Liver (tissue), 9 donors: ENCODE measurements around the gene CABLES1. TPM values are rescaled to one million over a fixed set of nuclear protein-coding genes. Genes with fewer than 3 reads are reported as not detected.

Experiments used
- DNase-seq: peaks from one replicate; pipeline ENCODE4 v3.0.0-alpha.2; 2017; ENCODE audit warnings: low spot score
- H3K27ac ChIP-seq, 2 donors: one replicate each; pipeline ENCODE4 v1.7.0; 2013; ENCODE audit warnings: inconsistent platforms in 2 of 2, low read length in 2 of 2, control low read depth in 1 of 2, low read depth in 1 of 2, mild to moderate bottlenecking in 1 of 2
- H3K27me3 ChIP-seq, 4 donors: one replicate each; pipeline versions ENCODE4 v1.6.1 to v1.7.0; 2013; ENCODE audit warnings: low read length in 3 of 4, inconsistent platforms in 1 of 4, mild to moderate bottlenecking in 1 of 4, moderate library complexity in 1 of 4; ENCODE audit not compliant: control insufficient read depth in 4 of 4, insufficient read depth in 4 of 4
- H3K36me3 ChIP-seq, 4 donors: one replicate each; pipeline versions ENCODE4 v1.6.1 to v1.7.0; 2013; ENCODE audit warnings: low read length in 3 of 4, mild to moderate bottlenecking in 3 of 4, low read depth in 1 of 4, moderate library complexity in 1 of 4; ENCODE audit not compliant: control insufficient read depth in 4 of 4, insufficient read depth in 3 of 4
- H3K4me1 ChIP-seq, 4 donors: one replicate each; pipeline versions ENCODE4 v1.6.1 to v1.7.0; 2013; ENCODE audit warnings: low read length in 3 of 4, mild to moderate bottlenecking in 3 of 4, moderate library complexity in 1 of 4; ENCODE audit not compliant: control insufficient read depth in 4 of 4, insufficient read depth in 4 of 4
- H3K4me3 ChIP-seq, 3 donors: one replicate each; pipeline versions ENCODE4 v1.6.1 to v1.7.0; 2013; ENCODE audit warnings: low read length in 3 of 3, control low read depth in 1 of 3, low read depth in 1 of 3, mild to moderate bottlenecking in 1 of 3
- H3K9ac ChIP-seq, 2 donors: one replicate each; pipeline ENCODE4 v1.7.0; 2013; ENCODE audit warnings: low read length in 2 of 2, mild to moderate bottlenecking in 2 of 2, moderate library complexity in 2 of 2, control low read depth in 1 of 2, low read depth in 1 of 2
- H3K9me3 ChIP-seq, 4 donors: one replicate each; pipeline versions ENCODE4 v1.6.1 to v1.7.0; 2013; ENCODE audit warnings: low read length in 3 of 4; ENCODE audit not compliant: control insufficient read depth in 4 of 4
- EGR1 ChIP-seq, 2 donors: IDR thresholded peaks; 2 replicates each; pipeline ENCODE4 v1.6.1; 2016 to 2018; ENCODE audit warnings: antibody characterized with exemption in 2 of 2, low read depth in 2 of 2
- FOXA1 ChIP-seq: IDR thresholded peaks from 2 replicates; pipeline ENCODE4 v1.6.1; 2016; ENCODE audit warnings: antibody characterized with exemption
- FOXA2 ChIP-seq: IDR thresholded peaks from 2 replicates; pipeline ENCODE4 v1.6.1; 2016; ENCODE audit warnings: antibody characterized with exemption
- GABPA ChIP-seq, 2 donors: IDR thresholded peaks in 1 of 2; conservative IDR thresholded peaks in 1 of 2; 2 replicates each; pipeline ENCODE4 v1.6.1; 2016; ENCODE audit warnings: antibody characterized with exemption in 2 of 2, mild to moderate bottlenecking in 1 of 2, moderate library complexity in 1 of 2
- HNF4A ChIP-seq, 2 donors: conservative IDR thresholded peaks; 2 replicates each; pipeline ENCODE4 v1.6.1; 2016; ENCODE audit warnings: antibody characterized with exemption in 2 of 2, mild to moderate bottlenecking in 2 of 2
- HNF4G ChIP-seq: IDR thresholded peaks from 2 replicates; pipeline ENCODE4 v1.6.1; 2016; ENCODE audit warnings: antibody characterized with exemption
- JUND ChIP-seq, 2 donors: IDR thresholded peaks; 2 replicates each; pipeline ENCODE4 v1.6.1; 2016; ENCODE audit warnings: antibody characterized with exemption in 2 of 2
- NR2F2 ChIP-seq: IDR thresholded peaks from 2 replicates; pipeline ENCODE4 v1.6.1; 2016; ENCODE audit warnings: antibody characterized with exemption
- RAD21 ChIP-seq, 2 donors: IDR thresholded peaks; 2 replicates each; pipeline ENCODE4 v1.6.1; 2016; ENCODE audit warnings: antibody characterized with exemption in 2 of 2, mild to moderate bottlenecking in 2 of 2
- RXRA ChIP-seq, 2 donors: IDR thresholded peaks; 2 replicates each; pipeline ENCODE4 v1.6.1; 2017 to 2018; ENCODE audit warnings: antibody characterized with exemption in 2 of 2, mild to moderate bottlenecking in 1 of 2
- SP1 ChIP-seq: IDR thresholded peaks from 2 replicates; pipeline ENCODE4 v1.6.1; 2018; ENCODE audit warnings: antibody characterized with exemption, mild to moderate bottlenecking
- TAF1 ChIP-seq: conservative IDR thresholded peaks from 2 replicates; pipeline ENCODE4 v1.6.1; 2016; ENCODE audit warnings: antibody characterized with exemption, mild to moderate bottlenecking
- YY1 ChIP-seq: IDR thresholded peaks from 2 replicates; pipeline ENCODE4 v1.6.1; 2016; ENCODE audit warnings: antibody characterized with exemption, mild to moderate bottlenecking
- WGBS: extraction: QIAGEN DNeasy Blood & Tissue Kit; methylation state at CpG from one replicate; pipeline ENCODE4 v1.1.7; 2013; 5-methylcytosine and 5-hydroxymethylcytosine counted together
- polyA plus RNA-seq, 2 donors: library from polyadenylated mRNA; stranded (reverse) in 1 of 2; unstranded in 1 of 2; fragments of 200-250 nt in 1 of 2; fragments of >200 nt in 1 of 2; fragmentation: Nextera tagmentation in 1 of 2; extraction: Ambion mirVana in 1 of 2; gene quantifications; one replicate each; pipeline versions ENCODE4 v1.2.1 to v1.2.3, GENCODE V29; 2013 to 2015
- total RNA-seq, 2 donors: library from RNA; depleted of rRNA; stranded (reverse); fragments of >200 nt; gene quantifications; one replicate each; pipeline ENCODE4 v1.2.3, GENCODE V29; 2014
- TF ChIP-seq, protein P1 (sequence below): IDR thresholded peaks from 2 replicates; pipeline ENCODE4 v1.6.1; 2016; ENCODE audit warnings: antibody characterized with exemption
- TF ChIP-seq, protein P2 (sequence below): IDR thresholded peaks from 2 replicates; pipeline ENCODE4 v1.6.1; 2016; ENCODE audit warnings: antibody characterized with exemption
- TF ChIP-seq, protein P3 (sequence below): IDR thresholded peaks from 2 replicates; pipeline ENCODE4 v1.6.1; 2016; ENCODE audit warnings: antibody characterized with exemption, mild to moderate bottlenecking
- TF ChIP-seq, protein P4 (sequence below): IDR thresholded peaks from 2 replicates; pipeline ENCODE4 v1.6.1; 2016; ENCODE audit warnings: antibody characterized with exemption
- TF ChIP-seq, protein P5 (sequence below): fragments of 150-350 bp; IDR thresholded peaks from 2 replicates; pipeline ENCODE4 v1.5.1; 2017; ENCODE audit warnings: improper control_type of control experiment, low read depth, low read length; ENCODE audit not compliant: missing input control
- donor health status: healthy.
- donor health status: healthy.
- donor health status: healthy.
- donor health status: healthy.
- donor health status: healthy.

CABLES1 gene
- total and polyA plus RNA-seq, 4 donors = 3.3 to 8.9 (median 4.5) TPM

DNA sequence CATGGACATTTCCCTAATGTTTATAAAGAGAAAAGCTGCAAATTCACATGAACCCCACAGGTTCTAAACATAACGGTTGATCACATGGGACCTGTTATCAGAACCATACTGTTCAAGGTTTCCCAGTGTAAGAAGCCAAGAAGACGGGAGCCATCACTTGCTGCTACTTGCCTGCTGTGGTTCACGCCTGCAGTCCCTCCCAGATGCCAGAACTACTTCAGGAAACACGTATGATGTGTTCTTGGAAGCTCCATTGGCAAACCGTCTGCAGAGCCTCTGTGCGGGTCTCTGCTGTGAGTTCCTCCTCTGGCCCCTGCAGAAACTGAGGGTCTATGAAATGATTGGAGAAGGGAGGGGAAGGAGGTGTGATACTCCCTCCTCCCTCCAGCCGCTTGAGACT lies 75.2 kb downstream of the CABLES1 start:
- H3K27me3 ChIP-seq = no peaks in the 10 kb centered on the region
- peaks cover 3 to 18% (median 6%) of the 10 kb centered on the region in 4 donors for H3K36me3 ChIP-seq
- no peak overlapping the region for H3K4me3 ChIP-seq
- H3K9me3 ChIP-seq = no peaks in the 10 kb centered on the region
- H3K4me1 ChIP-seq = no peaks in the 10 kb centered on the region
- H3K27ac ChIP-seq = no peak overlapping the region
- DNase-seq = no peak
- whole genome bisulfite sequencing = 93% methylated on average over 7 of the region's 7 CpGs
- TF ChIP-seq GABPA (IDR thresholded peaks at IDR 0.05 in 1 of 2, conservative IDR thresholded peaks at IDR 0.05 in 1 of 2) (no peak), EGR1 (IDR thresholded peaks at IDR 0.05; ENCODE audit: low read depth in 2 of 2) (no peak), TAF1 (no peak), YY1 (no peak), FOXA1 (no peak), FOXA2 (no peak), JUND (IDR thresholded peaks at IDR 0.05) (no peak), RXRA (IDR thresholded peaks at IDR 0.05) (no peak), NR2F2 (no peak), HNF4A (conservative IDR thresholded peaks at IDR 0.05) (no peak), RAD21 (IDR thresholded peaks at IDR 0.05) (no peak), SP1 (no peak)
- TF ChIP-seq, protein P1, sequence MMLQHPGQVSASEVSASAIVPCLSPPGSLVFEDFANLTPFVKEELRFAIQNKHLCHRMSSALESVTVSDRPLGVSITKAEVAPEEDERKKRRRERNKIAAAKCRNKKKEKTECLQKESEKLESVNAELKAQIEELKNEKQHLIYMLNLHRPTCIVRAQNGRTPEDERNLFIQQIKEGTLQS = no peak
- TF ChIP-seq, protein P2, sequence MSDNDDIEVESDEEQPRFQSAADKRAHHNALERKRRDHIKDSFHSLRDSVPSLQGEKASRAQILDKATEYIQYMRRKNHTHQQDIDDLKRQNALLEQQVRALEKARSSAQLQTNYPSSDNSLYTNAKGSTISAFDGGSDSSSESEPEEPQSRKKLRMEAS = no peak
- TF ChIP-seq, protein P3, sequence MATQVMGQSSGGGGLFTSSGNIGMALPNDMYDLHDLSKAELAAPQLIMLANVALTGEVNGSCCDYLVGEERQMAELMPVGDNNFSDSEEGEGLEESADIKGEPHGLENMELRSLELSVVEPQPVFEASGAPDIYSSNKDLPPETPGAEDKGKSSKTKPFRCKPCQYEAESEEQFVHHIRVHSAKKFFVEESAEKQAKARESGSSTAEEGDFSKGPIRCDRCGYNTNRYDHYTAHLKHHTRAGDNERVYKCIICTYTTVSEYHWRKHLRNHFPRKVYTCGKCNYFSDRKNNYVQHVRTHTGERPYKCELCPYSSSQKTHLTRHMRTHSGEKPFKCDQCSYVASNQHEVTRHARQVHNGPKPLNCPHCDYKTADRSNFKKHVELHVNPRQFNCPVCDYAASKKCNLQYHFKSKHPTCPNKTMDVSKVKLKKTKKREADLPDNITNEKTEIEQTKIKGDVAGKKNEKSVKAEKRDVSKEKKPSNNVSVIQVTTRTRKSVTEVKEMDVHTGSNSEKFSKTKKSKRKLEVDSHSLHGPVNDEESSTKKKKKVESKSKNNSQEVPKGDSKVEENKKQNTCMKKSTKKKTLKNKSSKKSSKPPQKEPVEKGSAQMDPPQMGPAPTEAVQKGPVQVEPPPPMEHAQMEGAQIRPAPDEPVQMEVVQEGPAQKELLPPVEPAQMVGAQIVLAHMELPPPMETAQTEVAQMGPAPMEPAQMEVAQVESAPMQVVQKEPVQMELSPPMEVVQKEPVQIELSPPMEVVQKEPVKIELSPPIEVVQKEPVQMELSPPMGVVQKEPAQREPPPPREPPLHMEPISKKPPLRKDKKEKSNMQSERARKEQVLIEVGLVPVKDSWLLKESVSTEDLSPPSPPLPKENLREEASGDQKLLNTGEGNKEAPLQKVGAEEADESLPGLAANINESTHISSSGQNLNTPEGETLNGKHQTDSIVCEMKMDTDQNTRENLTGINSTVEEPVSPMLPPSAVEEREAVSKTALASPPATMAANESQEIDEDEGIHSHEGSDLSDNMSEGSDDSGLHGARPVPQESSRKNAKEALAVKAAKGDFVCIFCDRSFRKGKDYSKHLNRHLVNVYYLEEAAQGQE = no peak
- TF ChIP-seq, protein P4, sequence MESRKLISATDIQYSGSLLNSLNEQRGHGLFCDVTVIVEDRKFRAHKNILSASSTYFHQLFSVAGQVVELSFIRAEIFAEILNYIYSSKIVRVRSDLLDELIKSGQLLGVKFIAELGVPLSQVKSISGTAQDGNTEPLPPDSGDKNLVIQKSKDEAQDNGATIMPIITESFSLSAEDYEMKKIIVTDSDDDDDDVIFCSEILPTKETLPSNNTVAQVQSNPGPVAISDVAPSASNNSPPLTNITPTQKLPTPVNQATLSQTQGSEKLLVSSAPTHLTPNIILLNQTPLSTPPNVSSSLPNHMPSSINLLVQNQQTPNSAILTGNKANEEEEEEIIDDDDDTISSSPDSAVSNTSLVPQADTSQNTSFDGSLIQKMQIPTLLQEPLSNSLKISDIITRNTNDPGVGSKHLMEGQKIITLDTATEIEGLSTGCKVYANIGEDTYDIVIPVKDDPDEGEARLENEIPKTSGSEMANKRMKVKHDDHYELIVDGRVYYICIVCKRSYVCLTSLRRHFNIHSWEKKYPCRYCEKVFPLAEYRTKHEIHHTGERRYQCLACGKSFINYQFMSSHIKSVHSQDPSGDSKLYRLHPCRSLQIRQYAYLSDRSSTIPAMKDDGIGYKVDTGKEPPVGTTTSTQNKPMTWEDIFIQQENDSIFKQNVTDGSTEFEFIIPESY = no peak
- TF ChIP-seq, protein P5, sequence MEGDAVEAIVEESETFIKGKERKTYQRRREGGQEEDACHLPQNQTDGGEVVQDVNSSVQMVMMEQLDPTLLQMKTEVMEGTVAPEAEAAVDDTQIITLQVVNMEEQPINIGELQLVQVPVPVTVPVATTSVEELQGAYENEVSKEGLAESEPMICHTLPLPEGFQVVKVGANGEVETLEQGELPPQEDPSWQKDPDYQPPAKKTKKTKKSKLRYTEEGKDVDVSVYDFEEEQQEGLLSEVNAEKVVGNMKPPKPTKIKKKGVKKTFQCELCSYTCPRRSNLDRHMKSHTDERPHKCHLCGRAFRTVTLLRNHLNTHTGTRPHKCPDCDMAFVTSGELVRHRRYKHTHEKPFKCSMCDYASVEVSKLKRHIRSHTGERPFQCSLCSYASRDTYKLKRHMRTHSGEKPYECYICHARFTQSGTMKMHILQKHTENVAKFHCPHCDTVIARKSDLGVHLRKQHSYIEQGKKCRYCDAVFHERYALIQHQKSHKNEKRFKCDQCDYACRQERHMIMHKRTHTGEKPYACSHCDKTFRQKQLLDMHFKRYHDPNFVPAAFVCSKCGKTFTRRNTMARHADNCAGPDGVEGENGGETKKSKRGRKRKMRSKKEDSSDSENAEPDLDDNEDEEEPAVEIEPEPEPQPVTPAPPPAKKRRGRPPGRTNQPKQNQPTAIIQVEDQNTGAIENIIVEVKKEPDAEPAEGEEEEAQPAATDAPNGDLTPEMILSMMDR = no peak
- H3K9ac ChIP-seq = no peak overlapping the region

DNA sequence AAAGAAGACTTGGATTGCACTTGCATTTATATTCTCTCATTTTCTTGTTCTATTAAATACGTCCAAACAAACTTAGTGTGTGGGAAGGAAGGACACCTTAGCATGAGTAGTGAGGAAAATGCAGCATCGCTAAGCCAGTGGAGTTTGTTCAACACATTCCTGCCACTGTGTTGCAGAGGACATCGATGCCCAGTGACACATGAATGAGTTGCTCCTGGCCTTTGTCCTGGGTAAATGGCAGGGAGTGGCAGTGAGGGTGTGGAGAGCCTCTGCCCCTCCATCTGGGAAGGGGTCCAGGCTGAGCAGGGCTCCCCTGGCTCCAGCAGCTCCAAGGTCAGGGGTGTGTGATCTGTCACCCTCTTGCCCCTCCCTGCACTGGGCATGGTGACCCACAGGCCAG lies 75.9 kb downstream of the CABLES1 start:
- peaks cover 3 to 18% (median 6%) of the 10 kb centered on the region in 4 donors for H3K36me3 ChIP-seq
- H3K9me3 ChIP-seq = no peaks in the 10 kb centered on the region
- H3K27me3 ChIP-seq = no peaks in the 10 kb centered on the region
- no peaks in the 10 kb centered on the region for H3K4me1 ChIP-seq
- no peak overlapping the region for H3K9ac ChIP-seq
- WGBS = 93% methylated on average over 3 of the region's 3 CpGs
- TF ChIP-seq EGR1 (IDR thresholded peaks at IDR 0.05; ENCODE audit: low read depth in 2 of 2) = no peak
- TF ChIP-seq, protein P4 = no peak
- TF ChIP-seq, protein P5 = no peak
- no peak for TF ChIP-seq FOXA1
- TF ChIP-seq JUND (IDR thresholded peaks at IDR 0.05) = no peak
- TF ChIP-seq HNF4A (conservative IDR thresholded peaks at IDR 0.05) = no peak
- no peak for TF ChIP-seq HNF4G
- TF ChIP-seq RAD21 (IDR thresholded peaks at IDR 0.05) = no peak
- no peak overlapping the region for H3K27ac ChIP-seq
- no peak overlapping the region for H3K4me3 ChIP-seq
- DNase-seq = no peak
